ENCODE data around the gene MATR3.

DNA sequence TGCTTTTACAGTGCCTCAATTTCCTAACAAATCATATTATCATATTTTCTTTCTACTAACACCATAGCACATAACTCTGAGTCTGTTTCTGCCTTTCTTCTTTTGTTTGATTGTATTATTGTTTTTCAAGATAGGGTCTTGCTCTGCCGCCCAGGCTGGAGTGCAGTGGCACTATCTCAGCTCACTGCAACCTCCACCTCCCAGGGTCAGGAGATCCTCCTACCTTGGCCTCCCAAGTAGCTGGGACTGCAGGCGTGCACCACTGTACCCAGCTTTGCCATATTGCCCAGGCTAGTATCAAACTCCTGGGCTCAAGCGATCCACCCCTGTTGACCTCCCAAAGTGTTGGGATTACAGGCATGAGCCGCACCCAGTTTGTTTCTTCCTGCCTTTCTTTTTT is 66.8 kb downstream of the MATR3 start:
- TF ChIP-seq POLR2AphosphoS5 (IDR thresholded peaks at IDR 0.05; ENCODE audit: low read depth, low read length), result no peak
- no peak for TF ChIP-seq POLR2A (IDR thresholded peaks at IDR 0.05; ENCODE audit: low read depth, low read length)
- TF ChIP-seq TAF1 (IDR thresholded peaks at IDR 0.05; ENCODE audit: borderline replicate concordance, low read depth, low read length), result no peak

Measured in GM12892 (cell line).